Calu3 (cell line): ENCODE data around the gene CPHXL2. TPM values are rescaled to one million over a fixed set of nuclear protein-coding genes. Genes with fewer than 3 reads are reported as not detected.

Experiments
- BruUV-seq: library from RNA; stranded (reverse); fragments of 400-500 nt; replicated peaks from 2 replicates; lab custom pipeline; 2021; lab: Mats Ljungman, UMichigan
- CTCF ChIA-PET: fragments of 300-600 bp; sonication (Branson Sonifier 250); formaldehyde crosslinking; loops from one replicate; lab custom pipeline; 2022; ENCODE audit warnings: antibody characterized with exemption; lab: Charles Lee
- DNase-seq: peaks from one replicate; pipeline ENCODE4 v3.0.0; 2022
- H3K27ac Mint-ChIP-seq: one replicate; pipeline ENCODE4 v1.8.0; 2022; ENCODE audit warnings: mixed read lengths; ENCODE audit not compliant: unreplicated experiment
- H3K27me3 Mint-ChIP-seq: one replicate; pipeline ENCODE4 v1.8.0; 2022; ENCODE audit warnings: mixed read lengths; ENCODE audit not compliant: unreplicated experiment
- H3K36me3 Mint-ChIP-seq: one replicate; pipeline ENCODE4 v1.8.0; 2022; ENCODE audit warnings: mild to moderate bottlenecking, moderate library complexity, mixed read lengths; ENCODE audit not compliant: insufficient read depth, unreplicated experiment
- H3K4me1 Mint-ChIP-seq: one replicate; pipeline ENCODE4 v1.8.0; 2022; ENCODE audit warnings: mild to moderate bottlenecking, low read depth, mixed read lengths; ENCODE audit not compliant: unreplicated experiment
- H3K4me3 Mint-ChIP-seq: one replicate; pipeline ENCODE4 v1.8.0; 2022; ENCODE audit warnings: mild to moderate bottlenecking, low read depth, moderate library complexity, mixed read lengths; ENCODE audit not compliant: unreplicated experiment
- H3K9me3 Mint-ChIP-seq: one replicate; pipeline ENCODE4 v1.8.0; 2022; ENCODE audit warnings: low read depth, mixed read lengths; ENCODE audit not compliant: unreplicated experiment
- CTCF ChIP-seq: fragments of 200-600 bp; IDR thresholded peaks from one replicate; pipeline ENCODE4 v1.8.0; 2022; ENCODE audit warnings: antibody characterized with exemption; ENCODE audit not compliant: unreplicated experiment
- intact Hi-C: fragments of 100-400 bp; cut with micrococcal nuclease; formaldehyde crosslinking; loops from one replicate; pipeline ENCODE4 v1.10.0; 2022; ENCODE audit not compliant: unreplicated experiment
- total RNA-seq: library from RNA; stranded (reverse); gene quantifications from 2 replicates; pipeline ENCODE4 v1.2.3, GENCODE V29; 2022

CPHXL2 gene
- total RNA-seq, 1 experiment from 2014 or later, result not detected

GRCh38 chr16:75710344-75710743 is 33.5 kb upstream of the CPHXL2 start:
- Mint-ChIP-seq H3K27ac (no peak overlapping the region), H3K27me3 (peaks cover 74% of the 10 kb centered on the region), H3K9me3 (no peaks in the 10 kb centered on the region), H3K4me1 (no peaks in the 10 kb centered on the region), H3K4me3 (no peak overlapping the region), H3K36me3 (no peaks in the 10 kb centered on the region)
- intact Hi-C loops, result no loop called here
- DNase-seq, result no peak
- no TSS peak for BruUV-seq
- TF ChIP-seq CTCF, result no peak
- CTCF ChIA-PET, result no interaction called here

- intact Hi-C loops, result no loop called here
- H3K27ac Mint-ChIP-seq, result no peak overlapping the region
- peaks cover 29% of the 10 kb centered on the region for H3K27me3 Mint-ChIP-seq
- TF ChIP-seq CTCF, result no peak
- H3K4me1 Mint-ChIP-seq, result no peaks in the 10 kb centered on the region
- no peak overlapping the region for H3K4me3 Mint-ChIP-seq
- DNase-seq, result no peak
- CTCF ChIA-PET, result no interaction called here
- H3K9me3 Mint-ChIP-seq, result no peaks in the 10 kb centered on the region
- H3K36me3 Mint-ChIP-seq, result no peaks in the 10 kb centered on the region
- BruUV-seq, result no TSS peak
Observed at GRCh38 chr16:75703306-75703705, 26.5 kb upstream of the CPHXL2 start.

GRCh38 chr16:75702242-75702641 is 25.4 kb upstream of the CPHXL2 start:
- Mint-ChIP-seq H3K27me3 (peaks cover 25% of the 10 kb centered on the region), H3K9me3 (no peaks in the 10 kb centered on the region), H3K36me3 (no peaks in the 10 kb centered on the region), H3K4me3 (no peak overlapping the region), H3K4me1 (no peaks in the 10 kb centered on the region), H3K27ac (no peak overlapping the region)
- no peak for DNase-seq
- no peak for TF ChIP-seq CTCF
- intact Hi-C loops, result no loop called here
- no TSS peak for BruUV-seq
- CTCF ChIA-PET, result no interaction called here

GRCh38 chr16:75701361-75701760 is 24.6 kb upstream of the CPHXL2 start, which contains the start of gene DUXB:
DUXB (minus strand) TSS chr16:75701461; CDS start chr16:75701418, 43 bp downstream.
- Mint-ChIP-seq H3K9me3 (no peaks in the 10 kb centered on the region), H3K36me3 (no peaks in the 10 kb centered on the region), H3K27me3 (peaks cover 16% of the 10 kb centered on the region), H3K4me1 (no peaks in the 10 kb centered on the region), H3K4me3 (no peak within 1 kb of the TSS), H3K27ac (no peak within 1 kb of the TSS)
- CTCF ChIA-PET, result interaction anchor here (0.7 kb wide), 1 partner anchor 135 kb away, joined by 4 read pairs; the partner anchor contains the start of gene GABARAPL2
- intact Hi-C loops, result no loop called here
- BruUV-seq, result no TSS peak
- no peak for DNase-seq
- no peak for TF ChIP-seq CTCF
